Stimulated activated CD4-positive, alpha-beta T cell treated with anti-CD3 and anti-CD28 coated beads, Interleukin-2, amount 100 ng/mL, for 24 hours (primary cell): ENCODE results near the gene PARD3.
"Not testable (repeated sequence)": the region's sequence is repeated elsewhere in the genome, so short reads cannot be mapped to it uniquely, and the experiment has no call there.

Experiments used
- DNase-seq, 2 donors: peaks; one replicate each; pipeline ENCODE4 v3.0.0-alpha.2; 2020

PARD3 gene

DNA sequence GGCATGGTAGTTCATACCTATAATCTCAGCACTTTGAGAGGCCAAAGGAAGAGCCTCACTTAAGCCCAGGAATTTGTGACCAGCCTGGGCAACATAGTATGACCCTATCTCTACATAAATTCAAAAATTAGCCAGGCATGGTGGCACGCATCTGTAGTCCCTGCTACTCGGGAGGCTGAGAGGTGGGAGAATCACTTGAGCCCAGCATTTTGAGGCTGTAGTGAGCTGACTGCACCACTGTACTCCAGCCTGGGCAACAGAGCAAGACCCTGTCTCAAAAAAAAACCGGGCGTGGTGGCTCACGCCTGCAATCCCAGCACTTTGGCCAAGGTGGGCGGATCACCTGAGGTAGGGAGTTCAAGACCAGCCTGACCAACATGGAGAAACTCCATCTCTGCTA, 19.8 kb downstream of the PARD3 start:
- no peak for DNase-seq

DNA sequence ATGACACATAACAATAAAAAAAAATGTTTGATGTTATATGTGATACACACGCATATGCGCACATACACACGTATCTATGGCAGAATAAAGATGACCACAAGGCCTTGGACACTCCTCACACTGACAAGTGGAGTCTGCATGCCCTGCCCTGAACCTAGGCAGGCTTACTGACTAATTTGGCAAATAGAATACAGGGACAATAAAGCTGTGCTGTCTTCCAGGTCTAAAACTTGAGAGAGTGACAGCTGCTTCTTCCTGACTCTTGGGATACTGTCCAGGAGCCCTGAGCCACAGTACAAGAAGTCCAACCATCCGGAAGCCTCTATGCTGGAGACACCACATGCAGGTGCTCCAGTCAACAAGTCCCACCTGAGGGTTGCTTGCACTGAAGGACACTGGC, 20.3 kb downstream of the PARD3 start:
- DNase-seq, result no peak

DNA sequence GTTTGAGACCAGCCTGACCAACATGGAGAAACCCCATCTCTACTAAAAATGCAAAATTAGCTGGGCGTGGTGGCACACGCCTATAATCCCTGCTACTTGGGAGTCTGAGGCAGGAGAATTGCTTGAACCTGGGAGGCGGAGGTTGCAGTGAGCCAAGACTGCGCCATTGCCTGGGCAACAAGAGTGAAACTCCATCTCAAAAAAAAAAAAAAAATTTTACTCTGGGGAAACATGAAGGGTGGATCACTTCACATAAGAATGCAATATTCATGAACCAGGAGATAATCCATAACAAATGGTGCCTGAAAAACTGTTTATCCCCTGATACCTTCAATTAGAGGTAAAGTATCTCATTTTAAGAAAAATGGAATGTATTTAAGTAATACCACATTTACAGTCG, 21.5 kb downstream of the PARD3 start:
- DNase-seq, result not testable (repeated sequence)

DNA sequence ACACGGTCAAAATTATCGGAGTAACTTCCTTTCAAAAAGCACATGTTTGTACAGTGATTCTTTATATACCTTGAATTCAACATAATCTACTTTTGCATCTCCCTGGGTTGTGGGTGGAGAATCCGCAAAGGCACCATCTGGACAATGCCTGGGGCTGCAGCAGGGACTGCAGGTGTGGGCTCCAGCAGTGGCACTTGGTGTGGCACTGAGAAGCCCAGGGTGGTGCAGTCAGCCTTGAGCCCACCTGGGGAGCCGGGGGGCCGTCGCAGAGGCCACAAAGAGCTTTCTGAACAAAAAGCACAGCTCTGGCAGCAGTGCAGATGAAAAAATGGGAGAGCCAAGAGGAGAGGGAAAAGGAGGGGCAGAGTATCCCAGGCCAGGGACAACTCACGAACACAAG, 22.2 kb downstream of the PARD3 start:
- DNase-seq, result no peak

DNA sequence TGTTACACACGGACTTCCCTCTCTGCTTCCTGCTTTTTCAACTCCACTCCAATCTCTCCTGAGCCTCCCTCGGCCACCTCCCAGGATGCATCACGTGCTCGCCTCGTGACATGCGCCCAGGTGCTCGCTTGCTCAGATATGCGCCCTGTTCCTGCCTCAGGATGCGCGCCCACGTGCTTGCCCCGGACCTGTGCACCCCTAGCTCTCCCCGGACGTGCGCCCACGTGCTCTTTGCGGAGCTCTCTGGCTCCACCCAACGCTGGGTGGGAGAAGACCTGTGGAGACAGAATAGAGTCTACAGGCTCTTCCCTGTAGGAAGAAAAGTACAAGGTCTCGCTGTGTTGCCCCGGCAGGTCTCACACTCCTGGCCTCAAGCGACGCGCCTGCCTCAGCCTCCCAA, 23.1 kb downstream of the PARD3 start:
- DNase-seq, result no peak

DNA sequence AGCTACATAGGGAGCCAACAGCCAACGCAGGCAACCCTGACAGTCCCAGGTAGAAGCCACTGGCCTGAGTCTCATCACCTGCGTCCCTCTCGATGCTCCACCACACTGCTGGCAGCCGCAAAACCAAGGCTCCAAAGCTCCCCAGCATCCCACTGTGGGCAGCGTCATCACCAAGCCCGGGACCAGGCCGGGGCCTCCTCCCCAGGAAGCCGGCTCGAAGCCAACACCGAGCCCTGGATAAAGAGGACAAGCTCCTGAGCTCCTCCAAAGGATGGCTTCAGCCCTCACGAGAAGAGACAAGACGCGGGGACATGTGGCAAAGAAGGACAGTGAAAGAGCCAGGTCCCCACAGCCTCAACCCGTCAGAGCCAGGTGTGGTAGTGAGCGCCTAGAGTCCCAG, 23.9 kb downstream of the PARD3 start:
- no peak for DNase-seq

DNA sequence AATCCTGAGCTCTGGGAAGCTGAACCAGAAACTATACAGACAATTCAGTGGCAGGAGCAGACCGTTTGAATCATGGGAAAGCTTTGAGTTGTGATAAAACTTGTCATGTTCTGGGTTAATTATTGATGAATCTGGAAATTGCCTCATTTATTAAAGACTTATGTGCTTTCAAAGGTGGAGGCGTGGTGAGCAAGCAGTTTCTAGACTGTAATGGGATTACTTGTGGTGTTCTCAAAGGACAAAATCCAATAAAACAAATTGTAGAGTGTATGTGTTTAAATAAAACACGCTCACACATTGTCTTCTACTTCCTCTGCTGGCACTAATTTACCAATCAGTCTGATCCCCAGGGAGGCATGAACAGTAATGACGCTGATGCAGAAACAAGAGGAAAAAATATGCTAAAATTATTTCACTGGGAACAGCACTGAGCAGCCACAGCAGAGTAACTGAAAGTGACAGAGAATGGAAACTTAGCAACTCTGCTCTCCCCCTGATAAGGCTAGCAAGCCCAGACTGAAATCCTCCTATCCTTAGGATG, 25.1 kb downstream of the PARD3 start:
- no peak for DNase-seq

DNA sequence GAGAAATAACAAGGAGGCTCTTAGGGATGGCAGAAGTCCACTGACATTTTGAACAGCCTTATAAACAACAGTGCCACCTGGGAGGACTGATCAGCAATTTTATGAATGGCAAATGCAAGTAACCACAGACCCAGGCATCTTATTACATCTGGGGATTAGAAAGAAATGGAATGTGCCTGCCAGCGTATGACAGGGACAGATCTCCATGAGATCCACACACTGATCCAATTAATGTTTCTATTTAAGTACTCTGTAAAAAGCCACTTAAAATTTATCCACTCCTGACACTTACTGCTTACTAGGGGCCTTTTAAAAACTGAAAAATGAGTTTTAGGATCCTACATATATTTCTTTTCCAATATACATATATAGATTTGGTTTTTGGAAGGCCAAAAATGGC, 28.6 kb downstream of the PARD3 start:
- no peak for DNase-seq

DNA sequence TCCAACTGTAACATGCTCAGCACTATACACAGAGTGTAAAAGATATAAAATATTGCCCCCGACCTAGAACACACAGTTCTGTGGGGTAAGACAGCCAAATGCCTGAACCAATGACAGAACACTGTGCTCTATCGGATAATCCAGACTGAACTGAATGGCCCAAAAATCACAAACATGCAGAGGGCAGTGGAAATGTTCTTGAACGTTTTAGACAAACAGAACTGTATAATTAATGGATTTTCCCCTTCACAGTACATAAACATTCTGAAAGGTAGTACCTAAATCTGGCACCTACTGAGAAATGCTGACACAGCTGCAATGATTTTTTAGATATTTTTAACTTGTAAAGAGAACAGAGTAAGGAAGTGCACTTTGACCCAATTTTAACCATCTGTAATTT, 33.4 kb downstream of the PARD3 start:
- no peak for DNase-seq

DNA sequence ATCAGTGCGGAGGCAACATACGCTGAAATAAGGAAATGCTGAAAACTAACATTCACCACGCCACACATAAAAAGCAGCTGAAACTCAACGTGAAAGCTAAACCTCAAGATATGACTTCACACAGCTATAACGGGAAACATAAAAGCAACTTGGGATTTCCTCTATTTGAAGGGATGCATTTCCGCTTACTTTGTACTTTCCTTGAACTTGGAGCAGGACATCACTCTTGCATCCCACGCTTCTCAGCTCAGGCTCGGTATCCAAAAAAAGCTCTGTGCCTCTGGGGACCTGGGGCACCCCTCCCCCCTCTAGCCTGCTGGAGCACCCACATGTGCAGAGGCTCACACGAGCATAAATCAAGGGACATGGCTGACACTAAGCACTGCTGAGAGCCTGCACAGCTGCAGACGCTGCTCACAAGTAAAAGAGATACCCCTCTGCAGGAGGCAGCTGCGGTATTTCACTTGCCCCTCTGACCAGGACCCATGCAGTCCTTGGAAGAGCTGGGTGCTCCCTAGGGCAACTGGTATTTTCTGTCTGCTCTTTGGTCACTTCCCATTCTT, 34.2 kb downstream of the PARD3 start:
- no peak for DNase-seq

DNA sequence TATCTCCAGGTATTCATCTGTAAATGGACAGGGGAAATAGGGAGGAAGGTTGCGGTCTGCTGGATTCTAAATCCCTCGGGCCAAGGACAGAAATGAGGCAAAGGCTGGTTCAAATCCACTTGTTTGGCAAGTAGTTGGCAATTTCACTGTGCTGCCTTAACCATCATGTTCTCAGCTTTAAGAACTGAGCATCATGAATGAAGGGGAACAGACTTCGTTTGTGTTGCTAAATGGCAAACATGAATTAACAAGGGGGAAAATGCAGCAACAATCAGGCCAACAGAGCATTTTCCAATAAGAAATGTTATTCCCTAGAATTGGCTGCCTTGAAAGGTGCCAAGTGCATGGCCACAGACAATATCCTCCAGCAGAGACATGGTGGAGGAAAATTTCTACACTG, 36.9 kb downstream of the PARD3 start:
- DNase-seq, result no peak

DNA sequence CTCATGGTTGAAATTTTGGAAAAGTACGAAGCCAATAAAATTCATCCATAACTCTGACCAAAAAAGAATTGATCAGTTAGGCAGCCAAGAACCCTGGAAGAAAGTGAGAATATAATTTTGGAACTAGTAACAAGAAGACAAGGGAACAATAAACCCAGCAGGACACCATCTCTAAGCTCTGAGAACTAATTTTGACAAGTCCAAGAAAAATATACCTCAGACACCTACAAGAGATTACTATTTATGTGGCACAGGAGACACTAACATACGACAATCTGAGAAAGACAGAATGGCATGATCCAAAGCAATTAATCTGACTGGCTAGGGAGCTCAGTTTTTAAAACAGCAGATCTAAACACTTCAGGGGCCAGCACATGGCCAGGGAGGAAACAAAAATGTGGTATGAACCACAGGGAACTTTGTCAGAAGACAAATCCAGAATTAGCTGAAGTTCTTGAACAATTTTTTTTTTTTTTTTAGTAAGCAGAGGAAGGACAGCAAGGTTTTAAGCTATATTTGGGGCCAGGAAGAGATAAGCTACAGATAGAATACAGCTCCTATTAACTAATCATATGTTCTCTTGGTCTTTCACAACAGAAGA, 38.9 kb downstream of the PARD3 start:
- no peak for DNase-seq

DNA sequence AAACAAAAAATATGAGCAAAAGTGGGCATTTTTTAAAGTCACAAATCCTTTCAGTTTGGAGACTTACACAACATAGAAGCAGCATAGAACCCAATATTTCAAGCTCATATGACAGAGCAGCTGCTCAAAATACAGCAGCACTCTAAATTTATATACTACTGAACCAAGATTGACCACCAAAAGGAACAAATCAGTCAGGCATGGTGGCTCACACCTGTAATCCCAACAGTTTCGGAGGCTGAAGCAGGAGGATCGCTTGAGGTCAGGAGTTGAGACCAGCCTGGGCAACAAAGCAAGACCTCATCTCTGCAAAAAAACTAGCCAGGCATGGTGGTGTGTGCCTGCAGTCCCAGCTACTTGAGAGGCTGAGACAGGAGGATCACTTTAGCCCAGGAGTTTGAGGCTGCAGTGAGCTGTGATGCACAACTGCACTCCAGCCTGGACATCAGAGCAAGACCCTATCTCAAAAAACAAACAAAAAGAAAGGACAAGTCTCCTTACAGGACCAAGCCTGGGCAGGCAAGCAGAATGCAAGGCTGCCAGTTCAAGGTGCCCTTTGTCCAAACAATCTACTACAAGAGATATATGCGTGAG, 40.0 kb downstream of the PARD3 start:
- DNase-seq, result no peak

DNA sequence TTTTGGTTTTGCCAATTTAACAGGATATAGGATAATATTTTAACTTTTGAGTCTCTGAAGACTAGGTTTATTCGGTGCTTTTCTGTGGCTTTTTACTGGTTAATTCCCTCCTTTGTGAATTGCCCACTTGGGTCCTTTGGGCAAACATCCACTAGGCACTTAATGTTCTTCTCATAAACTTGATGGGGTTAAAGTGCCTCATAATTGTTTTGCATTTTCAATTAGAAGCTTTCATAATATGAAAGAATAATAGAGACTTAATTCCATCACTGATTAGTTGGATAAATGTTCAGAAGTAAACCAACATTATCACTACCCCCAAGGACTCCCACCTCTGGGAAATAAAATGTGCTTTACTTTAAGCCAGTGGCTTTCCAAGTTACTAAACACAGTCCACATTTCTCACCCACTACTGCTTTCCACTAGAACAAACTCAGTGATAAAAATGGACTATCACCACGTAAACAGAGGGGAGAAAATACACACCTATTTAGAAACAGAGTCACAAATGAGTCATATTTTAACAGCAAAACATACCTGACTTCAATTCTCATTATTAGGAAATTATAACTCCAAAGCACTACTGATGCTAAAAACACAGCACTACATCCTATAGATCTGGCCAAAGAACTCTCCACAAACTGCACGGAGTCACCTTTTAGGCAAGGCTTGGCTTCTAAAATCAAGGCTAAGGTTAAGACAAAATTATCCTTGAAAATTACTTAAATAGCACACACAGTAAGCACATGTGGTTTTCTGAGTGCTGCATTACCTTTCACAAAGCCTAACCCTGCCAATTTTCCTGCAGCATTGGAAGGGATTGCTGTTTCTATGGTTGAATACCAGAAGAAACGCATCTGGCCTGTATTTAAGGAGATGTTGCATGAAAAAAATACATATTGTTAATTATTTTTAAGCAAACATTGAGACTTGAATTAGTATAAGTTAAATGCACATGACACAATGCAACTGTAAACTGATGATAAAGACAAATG, 41.2 kb downstream of the PARD3 start:
- DNase-seq, result no peak

DNA sequence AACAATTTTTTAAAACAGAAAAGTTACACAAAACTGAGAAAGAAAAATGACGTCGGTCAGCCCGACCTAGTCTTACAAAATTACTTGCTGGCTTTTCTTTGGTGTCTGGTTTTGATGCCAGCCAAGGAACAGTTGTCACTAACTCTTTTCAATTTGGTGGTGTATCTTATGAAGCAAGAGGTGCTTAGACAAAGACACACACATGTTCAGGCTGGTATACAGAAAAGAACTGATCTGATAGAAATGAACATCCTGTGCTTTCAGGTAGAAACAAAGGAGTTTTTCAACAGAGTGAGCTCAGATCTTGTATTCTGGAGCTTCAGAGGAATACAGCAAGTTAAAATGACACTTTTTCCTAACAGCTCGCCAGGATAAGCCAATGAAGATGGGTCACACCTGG, 43.6 kb downstream of the PARD3 start:
- DNase-seq, result no peak

DNA sequence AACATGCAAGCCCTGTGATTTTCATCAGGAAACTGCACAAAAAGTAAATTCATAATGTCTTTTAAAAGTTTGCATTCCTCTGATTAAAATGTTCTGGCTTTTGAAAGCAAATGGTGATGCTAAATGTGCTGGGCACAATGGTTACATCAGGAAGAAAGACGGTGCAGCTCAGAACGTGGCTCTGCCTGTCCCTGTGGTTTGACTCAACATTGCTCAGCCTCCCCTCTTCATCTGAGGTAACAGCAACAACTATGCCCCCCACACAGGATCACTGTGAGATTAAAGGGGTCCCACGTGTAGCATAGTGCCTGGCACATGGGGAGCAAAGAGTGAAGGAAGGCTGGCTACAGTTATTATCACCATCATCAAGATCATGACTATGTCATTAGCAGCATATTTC, 44.0 kb downstream of the PARD3 start:
- DNase-seq, result no peak

DNA sequence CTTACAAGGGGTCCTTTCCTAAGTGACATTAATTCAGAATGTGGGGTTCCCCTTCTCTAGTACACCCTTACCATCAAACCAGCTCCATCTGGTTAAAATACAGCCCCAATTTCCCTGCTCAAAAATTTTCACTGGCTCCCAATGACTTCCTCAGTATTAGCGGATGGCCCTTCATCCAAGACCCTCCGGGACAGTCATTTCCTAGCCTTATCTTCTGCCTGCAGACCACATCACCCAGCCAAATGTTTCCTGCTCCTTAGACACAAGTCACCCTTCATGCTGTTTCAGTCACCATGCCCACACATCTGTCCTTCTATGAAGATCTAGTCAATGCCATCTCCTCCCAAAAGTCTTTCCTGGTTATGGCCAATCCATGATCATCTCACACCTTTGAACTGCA, 45.2 kb downstream of the PARD3 start:
- no peak for DNase-seq

DNA sequence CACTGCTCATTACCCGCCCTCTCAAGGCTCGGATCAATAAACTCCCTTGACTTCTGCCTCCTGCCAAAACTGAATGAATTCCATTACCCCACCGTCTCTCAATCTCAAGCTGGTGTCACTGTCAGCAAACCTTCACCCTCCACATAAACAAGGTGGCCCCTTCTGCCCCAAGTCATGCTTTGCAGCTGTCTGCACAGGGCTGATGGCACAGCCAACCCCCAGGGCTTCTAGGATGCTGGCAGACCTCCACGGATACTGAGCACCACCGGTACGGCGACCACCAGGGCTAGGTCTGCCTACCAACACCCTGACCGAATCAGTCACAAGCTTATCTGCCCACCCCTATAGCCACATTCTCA, 46.1 kb downstream of the PARD3 start:
- no peak for DNase-seq

DNA sequence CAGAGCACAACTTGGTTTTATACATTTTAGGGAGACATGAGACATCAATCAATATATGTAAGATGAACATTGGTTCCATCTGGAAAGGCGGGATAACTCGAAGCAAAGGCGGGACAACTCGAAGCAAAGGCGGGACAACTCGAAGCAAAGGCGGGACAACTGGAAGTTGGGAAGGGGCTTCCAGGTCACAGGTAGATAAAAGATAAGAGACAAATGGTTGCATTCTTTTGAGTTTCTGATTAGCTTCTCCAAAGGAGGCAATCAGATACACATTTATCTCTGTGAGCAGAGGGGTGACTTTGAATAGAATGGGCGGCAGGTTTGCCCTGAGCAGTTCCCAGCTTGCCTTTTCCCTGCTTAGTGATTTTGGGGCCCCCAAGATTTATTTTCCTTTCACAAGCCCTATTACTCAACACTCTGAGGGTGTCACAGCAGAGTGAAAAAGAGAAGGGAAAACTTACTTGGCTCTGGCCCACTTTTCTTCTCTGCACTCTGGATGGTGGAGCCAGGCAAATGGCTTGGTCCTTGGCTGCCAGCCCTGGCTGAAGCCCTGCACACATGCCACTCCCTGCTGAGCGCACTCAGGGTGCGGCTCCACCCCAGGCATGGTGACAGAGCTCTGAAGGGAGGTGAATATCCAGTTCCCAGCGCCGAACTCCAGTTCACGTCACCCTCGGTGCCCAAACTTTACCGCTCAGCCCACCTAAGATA, 46.7 kb downstream of the PARD3 start:
- DNase-seq, result no peak

DNA sequence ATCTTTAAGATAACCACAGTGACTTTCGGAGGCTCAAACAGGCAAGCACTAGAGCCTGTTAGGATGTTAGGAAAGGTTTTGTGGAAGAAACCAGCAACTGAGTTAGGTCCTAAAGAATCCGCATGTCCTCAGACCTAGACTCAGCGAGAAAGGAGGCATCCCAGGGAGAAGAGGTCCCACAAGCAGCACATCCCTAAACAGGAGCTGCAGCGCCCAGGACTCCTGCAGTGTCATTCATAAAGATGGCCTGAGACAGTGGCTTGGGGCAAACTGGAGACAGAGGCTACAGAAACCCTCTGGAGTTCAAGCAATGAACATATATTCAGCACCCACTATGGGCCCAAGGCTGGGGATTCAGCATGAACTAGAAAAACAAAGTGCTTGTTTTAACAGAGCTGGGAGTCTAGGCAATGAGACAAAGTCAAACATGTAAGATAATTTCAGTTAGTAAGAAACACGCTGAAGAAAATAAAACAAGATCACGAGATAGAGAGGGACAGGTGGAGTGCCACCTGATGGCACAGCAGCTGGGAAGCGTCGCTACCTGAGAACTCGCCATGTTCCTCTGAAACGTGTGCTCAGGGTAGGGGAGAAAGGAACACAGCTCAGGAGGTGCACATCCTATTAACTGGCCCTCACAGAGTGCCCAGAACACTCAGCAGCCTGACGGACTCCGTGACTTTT, 48.1 kb downstream of the PARD3 start:
- no peak for DNase-seq

DNA sequence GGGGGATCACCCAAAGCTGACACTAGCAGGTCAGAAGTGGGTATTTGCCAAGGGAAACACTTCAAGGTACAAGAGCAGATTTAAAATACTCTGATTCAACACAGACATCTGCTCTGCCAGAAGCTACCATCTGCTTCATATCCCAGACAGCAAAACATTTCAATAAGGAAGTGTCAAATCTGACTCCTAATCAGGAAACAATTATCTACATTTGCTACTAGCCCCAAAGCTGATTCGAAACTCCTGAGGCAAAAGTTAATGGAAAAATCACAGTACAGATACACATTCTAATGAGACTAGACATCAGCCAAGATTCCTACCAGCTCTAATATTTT, 48.9 kb downstream of the PARD3 start:
- DNase-seq, result no peak

DNA sequence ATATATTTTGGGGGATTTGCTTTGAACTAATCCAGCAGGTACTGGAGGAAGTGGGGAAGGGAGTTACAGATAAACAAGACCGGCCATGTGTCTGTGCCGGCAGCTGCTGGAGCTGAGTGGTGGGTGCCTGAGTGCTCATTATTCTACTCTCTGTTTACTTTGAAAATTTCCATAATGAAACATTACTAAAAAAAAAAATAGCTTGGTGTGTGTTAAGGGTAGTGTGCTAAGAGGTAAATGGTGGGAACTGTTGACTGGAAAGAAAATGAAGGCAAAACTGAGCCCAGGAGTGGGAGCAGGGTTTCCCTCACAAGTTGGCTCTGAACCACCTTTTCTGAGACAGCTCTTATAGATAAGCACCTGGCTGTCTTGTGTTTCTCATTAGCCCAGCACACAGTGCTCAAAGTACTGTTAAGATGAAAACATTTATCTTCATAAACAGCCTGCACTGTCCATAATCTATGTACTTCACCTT, 50.6 kb downstream of the PARD3 start:
- DNase-seq, result no peak
